Fibroblast of mammary gland (primary cell): Measurements from ENCODE around the gene GRPEL2.

ENCODE experiments used
- DNase-seq: peaks from one replicate; pipeline ENCODE4 v3.0.0-alpha.2; 2010; ENCODE audit warnings: low read depth
- H3K4me3 ChIP-seq: 2 replicates; pipeline ENCODE4 v1.5.1; 2011; ENCODE audit warnings: low read depth, mild to moderate bottlenecking, low read length, moderate library complexity; ENCODE audit not compliant: control insufficient read depth
- CTCF ChIP-seq: conservative IDR thresholded peaks from 2 replicates; pipeline ENCODE4 v1.5.1; 2011; ENCODE audit warnings: low read depth, low read length, inconsistent platforms; ENCODE audit not compliant: control insufficient read depth, insufficient read depth

GRPEL2 gene

GRCh38 chr5:149301049-149301743 lies 44.1 kb upstream of the GRPEL2 start:
- DNase-seq = no peak
- no peak for TF ChIP-seq CTCF
- H3K4me3 ChIP-seq = no peak overlapping the region

- no peak for TF ChIP-seq CTCF
- DNase-seq = peak; percentile 23
- no peak overlapping the region for H3K4me3 ChIP-seq
These were observed 43.4 kb upstream of the GRPEL2 start for GRCh38 chr5:149301744-149302380.

- H3K4me3 ChIP-seq = no peak overlapping the region
- no peak for DNase-seq
- TF ChIP-seq CTCF = no peak
These were observed 42.7 kb upstream of the GRPEL2 start for GRCh38 chr5:149302641-149303040.

- DNase-seq = no peak
- TF ChIP-seq CTCF = no peak
- H3K4me3 ChIP-seq = no peak overlapping the region
These were observed 42.1 kb upstream of the GRPEL2 start for GRCh38 chr5:149303210-149303609.

- no peak for TF ChIP-seq CTCF
- no peak overlapping the region for H3K4me3 ChIP-seq
- no peak for DNase-seq
These were observed 40.9 kb upstream of the GRPEL2 start for GRCh38 chr5:149304195-149305078.

GRCh38 chr5:149309354-149309753 lies 35.9 kb upstream of the GRPEL2 start:
- no peak for TF ChIP-seq CTCF
- no peak for DNase-seq
- H3K4me3 ChIP-seq = no peak overlapping the region
